CD14-positive monocyte (primary cell): ENCODE data around the gene ULK3. TPM values are rescaled to one million over a fixed set of nuclear protein-coding genes. Genes with fewer than 3 reads are reported as not detected.

Source experiments
- DNase-seq, 3 donors: peaks; one replicate each; pipeline ENCODE4 v3.0.0-alpha.2; 2011 to 2022
- H2AFZ ChIP-seq: 2 replicates; pipeline ENCODE4 v1.6.0; 2012; ENCODE audit warnings: mild to moderate bottlenecking, low read depth, low read length, inconsistent platforms; ENCODE audit not compliant: insufficient read depth, poor library complexity, severe bottlenecking
- H3K27ac ChIP-seq, 2 donors: 1 replicate in 1 of 2; 2 replicates in 1 of 2; pipeline ENCODE4 v1.5.1; 2012 to 2013; ENCODE audit warnings: low read length in 2 of 2, control low read depth in 1 of 2, inconsistent platforms in 1 of 2, low read depth in 1 of 2, mild to moderate bottlenecking in 1 of 2
- H3K27me3 ChIP-seq, 2 donors: one replicate each; pipeline versions ENCODE4 v1.6.0 to v1.6.1; 2011 to 2013; ENCODE audit warnings: low read length in 2 of 2; ENCODE audit not compliant: control insufficient read depth in 2 of 2, insufficient read depth in 2 of 2
- H3K36me3 ChIP-seq, 2 donors: replicated peaks in 1 of 2; 1 replicate in 1 of 2; 2 replicates in 1 of 2; pipeline versions ENCODE4 v1.5.1 to v1.6.1; 2012 to 2013; ENCODE audit warnings: low read length in 2 of 2, control low read depth in 1 of 2, inconsistent platforms in 1 of 2, mild to moderate bottlenecking in 1 of 2; ENCODE audit not compliant: insufficient read depth in 2 of 2, control insufficient read depth in 1 of 2
- H3K4me1 ChIP-seq, 2 donors: 1 replicate in 1 of 2; 2 replicates in 1 of 2; pipeline versions ENCODE4 v1.5.1 to v1.6.1; 2012 to 2013; ENCODE audit warnings: low read length in 2 of 2, control low read depth in 1 of 2, inconsistent platforms in 1 of 2, mild to moderate bottlenecking in 1 of 2, moderate library complexity in 1 of 2; ENCODE audit not compliant: insufficient read depth in 2 of 2, control insufficient read depth in 1 of 2
- H3K4me2 ChIP-seq: replicated peaks from 2 replicates; pipeline ENCODE3; 2012; ENCODE audit warnings: low read length, moderate library complexity, mild to moderate bottlenecking; ENCODE audit not compliant: poor library complexity, severe bottlenecking; ENCODE audit errors: extremely low read depth
- H3K4me3 ChIP-seq, 3 experiments: fragments of 200-600 bp in 1 of 3; sonication (generic) in 1 of 3; replicated peaks in 1 of 3; 1 replicate in 2 of 3; 2 replicates in 1 of 3; pipeline ENCODE4 v1.5.1; 2011 to 2013; ENCODE audit warnings: low read length in 3 of 3, mild to moderate bottlenecking in 3 of 3, control low read depth in 2 of 3, low read depth in 2 of 3, inconsistent platforms in 1 of 3, moderate library complexity in 1 of 3
- H3K79me2 ChIP-seq: 2 replicates; pipeline ENCODE4 v1.6.0; 2012; ENCODE audit warnings: mild to moderate bottlenecking, control low read depth, inconsistent platforms, low read length, moderate library complexity; ENCODE audit not compliant: insufficient read depth
- H3K9ac ChIP-seq: 2 replicates; pipeline ENCODE4 v1.6.0; 2017; ENCODE audit warnings: low read length, mild to moderate bottlenecking; ENCODE audit not compliant: insufficient read depth, poor library complexity, severe bottlenecking
- H3K9me3 ChIP-seq, 2 donors: replicated peaks in 1 of 2; 1 replicate in 1 of 2; 2 replicates in 1 of 2; pipeline versions ENCODE4 v1.5.1 to v1.6.1; 2012 to 2013; ENCODE audit warnings: low read length in 2 of 2, control low read depth in 1 of 2; ENCODE audit not compliant: control insufficient read depth in 1 of 2, insufficient read depth in 1 of 2
- H4K20me1 ChIP-seq: 2 replicates; pipeline ENCODE4 v1.6.0; 2012; ENCODE audit warnings: mild to moderate bottlenecking, low read length, control low read depth, moderate library complexity; ENCODE audit not compliant: insufficient read depth
- H3K27ac Mint-ChIP-seq, 7 donors: one replicate each; pipeline ENCODE4 v1.8.0; 2020; ENCODE audit warnings: mild to moderate bottlenecking in 7 of 7, mixed read lengths in 7 of 7, moderate library complexity in 6 of 7, inconsistent platforms in 2 of 7
- H3K27me3 Mint-ChIP-seq, 3 donors: one replicate each; pipeline ENCODE4 v1.8.0; 2021 to 2022; ENCODE audit warnings: low read depth in 3 of 3, mild to moderate bottlenecking in 3 of 3, mixed read lengths in 3 of 3, moderate library complexity in 3 of 3, inconsistent platforms in 1 of 3
- H3K36me3 Mint-ChIP-seq, 2 donors: one replicate each; pipeline ENCODE4 v1.8.0; 2020; ENCODE audit warnings: mixed read lengths in 2 of 2, inconsistent platforms in 1 of 2, mild to moderate bottlenecking in 1 of 2
- H3K4me1 Mint-ChIP-seq: one replicate; pipeline ENCODE4 v1.8.0; 2020; ENCODE audit warnings: mild to moderate bottlenecking, mixed read lengths
- H3K4me3 Mint-ChIP-seq, 2 donors: one replicate each; pipeline ENCODE4 v1.8.0; 2020; ENCODE audit warnings: mild to moderate bottlenecking in 2 of 2, mixed read lengths in 2 of 2, moderate library complexity in 1 of 2
- H3K9me3 Mint-ChIP-seq, 7 donors: one replicate each; pipeline ENCODE4 v1.8.0; 2020 to 2022; ENCODE audit warnings: mixed read lengths in 7 of 7, mild to moderate bottlenecking in 6 of 7, moderate library complexity in 6 of 7, inconsistent platforms in 2 of 7
- CTCF ChIP-seq: fragments of 200-600 bp; IDR thresholded peaks from one replicate; pipeline ENCODE4 v1.8.0; 2022; ENCODE audit warnings: antibody characterized with exemption, mild to moderate bottlenecking
- WGBS: methylation state at CpG from one replicate; pipeline ENCODE4 v1.1.5; 2013; ENCODE audit warnings: missing lambda C conversion rate; ENCODE audit not compliant: insufficient coverage; 5-methylcytosine and 5-hydroxymethylcytosine counted together
- intact Hi-C, 2 donors: fragments of 100-400 bp; cut with micrococcal nuclease; formaldehyde crosslinking; loops; one replicate each; pipeline versions ENCODE4 v1.15.0 to v1.15.1; 2023
- polyA plus RNA-seq, 3 donors: library from polyadenylated mRNA; depleted of rRNA in 1 of 3; unstranded in 2 of 3; stranded (reverse) in 1 of 3; fragments of 300-500 nt in 2 of 3; fragments of >200 nt in 1 of 3; fragmentation: Illumina TruSeq in 2 of 3; gene quantifications; 1 replicate in 2 of 3; 2 replicates in 1 of 3; pipeline ENCODE4 v1.2.3, GENCODE V29; 2012 to 2021

ULK3 gene
- polyA plus RNA-seq, 3 donors, result 9.4 to 58.7 (median 16.0) TPM

GRCh38 chr15:74824976-74825375 lies 18.0 kb downstream of the ULK3 start:
- no peak overlapping the region for H3K27ac Mint-ChIP-seq
- no peak overlapping the region for H3K4me3 Mint-ChIP-seq
- intact Hi-C loops, result no loop called here

DNA sequence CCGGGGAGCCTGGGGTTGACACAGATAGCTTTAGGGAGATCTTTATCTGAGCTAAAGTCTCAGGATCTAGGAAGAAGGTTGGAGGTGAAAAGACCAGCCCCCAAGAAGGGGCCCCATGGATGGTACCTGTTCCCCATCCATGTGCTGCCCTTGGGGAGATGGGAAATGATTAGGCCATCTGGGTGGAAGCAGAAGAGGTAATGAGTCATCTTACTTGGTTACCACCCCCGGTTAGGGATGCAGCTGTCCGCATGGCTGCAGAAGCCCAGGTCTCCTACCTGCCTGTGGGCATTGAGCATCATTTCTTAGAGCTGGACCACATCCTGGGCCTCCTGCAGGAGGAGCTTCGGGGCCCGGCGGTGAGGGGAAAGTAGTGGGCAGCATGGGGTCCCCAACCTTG lies 19.6 kb downstream of the ULK3 start:
- no peak overlapping the region for H3K27ac ChIP-seq
- H3K79me2 ChIP-seq, result no peaks in the 10 kb centered on the region
- DNase-seq, result no peak
- peaks cover 26 to 37% (median 36%) of the 10 kb centered on the region in 3 donors for H3K27me3 Mint-ChIP-seq
- peaks cover 13% of the 10 kb centered on the region for H3K4me1 Mint-ChIP-seq
- no peaks in the 10 kb centered on the region for H3K9me3 ChIP-seq
- peaks cover 0 to 2% (median 0%) of the 10 kb centered on the region in 7 donors for H3K9me3 Mint-ChIP-seq
- no peaks in the 10 kb centered on the region for H3K36me3 ChIP-seq
- no peaks in the 10 kb centered on the region for H4K20me1 ChIP-seq
- peaks cover 4 to 28% of the 10 kb centered on the region in 2 donors for H3K27me3 ChIP-seq
- no peak overlapping the region for H3K4me3 Mint-ChIP-seq
- H3K27ac Mint-ChIP-seq, result no peak overlapping the region
- intact Hi-C loops, result no loop called here
- no peak overlapping the region for H3K9ac ChIP-seq
- WGBS, result 60% methylated on average over 3 of the region's 6 CpGs
- no peak for TF ChIP-seq CTCF
- no peak overlapping the region for H2AFZ ChIP-seq
- H3K4me3 ChIP-seq, result no peak overlapping the region
- peaks cover 5 to 18% of the 10 kb centered on the region in 2 donors for H3K4me1 ChIP-seq
- H3K4me2 ChIP-seq, result no peak overlapping the region
- H3K36me3 Mint-ChIP-seq, result no peaks in the 10 kb centered on the region

More at GRCh38 chr15:74824976-74825375, 18.0 kb downstream of the ULK3 start:
- H3K79me2 ChIP-seq, result no peaks in the 10 kb centered on the region
- peaks cover 28 to 37% (median 36%) of the 10 kb centered on the region in 3 donors for H3K27me3 Mint-ChIP-seq
- H3K36me3 ChIP-seq, result no peaks in the 10 kb centered on the region
- no peak overlapping the region for H3K4me2 ChIP-seq
- no peaks in the 10 kb centered on the region for H3K9me3 ChIP-seq
- H3K4me1 ChIP-seq, result peaks cover 0 to 10% of the 10 kb centered on the region in 2 donors
- H3K27ac ChIP-seq, result no peak overlapping the region
- peaks cover 0 to 2% (median 0%) of the 10 kb centered on the region in 7 donors for H3K9me3 Mint-ChIP-seq
- H3K4me1 Mint-ChIP-seq, result peaks cover 7% of the 10 kb centered on the region
- peaks cover 4 to 33% of the 10 kb centered on the region in 2 donors for H3K27me3 ChIP-seq
- H3K36me3 Mint-ChIP-seq, result no peaks in the 10 kb centered on the region
- H3K9ac ChIP-seq, result no peak overlapping the region
- DNase-seq, result no peak
- no peak for TF ChIP-seq CTCF
- WGBS, result 91% methylated on average over 5 of the region's 7 CpGs
- no peaks in the 10 kb centered on the region for H4K20me1 ChIP-seq
- no peak overlapping the region for H2AFZ ChIP-seq
- H3K4me3 ChIP-seq, result no peak overlapping the region
